ENCODE data around the gene BTAF1.

BTAF1 gene

GRCh38 chr10:92074126-92074887 lies 150.7 kb downstream of the BTAF1 start:
- no peaks in the 10 kb centered on the region for H3K27me3 ChIP-seq (ENCODE audit: insufficient read depth, poor library complexity, severe bottlenecking)
- DNase-seq (ENCODE audit: low read depth in 1 of 2, low spot score in 1 of 2) = no peak
- TF ChIP-seq CTCF (IDR thresholded peaks at IDR 0.05; ENCODE audit: insufficient read depth, low read length) (no peak), SPI1 (IDR thresholded peaks at IDR 0.05; ENCODE audit: borderline replicate concordance, low read depth) (no peak), REST (IDR thresholded peaks at IDR 0.05; ENCODE audit: insufficient replicate concordance, low read depth) (no peak), GABPA (IDR thresholded peaks at IDR 0.05; ENCODE audit: low read depth) (no peak), POLR2AphosphoS5 (IDR thresholded peaks at IDR 0.05; ENCODE audit: low read depth) (no peak)
- H3K4me3 ChIP-seq (replicated peaks; ENCODE audit: insufficient read depth, low read length) = no peak overlapping the region
- no peak overlapping the region for H3K27ac ChIP-seq (replicated peaks)

GRCh38 chr10:92075829-92076228 lies 152.3 kb downstream of the BTAF1 start:
- TF ChIP-seq GABPA (IDR thresholded peaks at IDR 0.05; ENCODE audit: low read depth) (no peak), POLR2AphosphoS5 (IDR thresholded peaks at IDR 0.05; ENCODE audit: low read depth) (no peak), REST (IDR thresholded peaks at IDR 0.05; ENCODE audit: insufficient replicate concordance, low read depth) (no peak), CTCF (IDR thresholded peaks at IDR 0.05; ENCODE audit: insufficient read depth, low read length) (no peak), SPI1 (IDR thresholded peaks at IDR 0.05; ENCODE audit: borderline replicate concordance, low read depth) (no peak)
- Histone ChIP-seq H3K27me3 (ENCODE audit: insufficient read depth, poor library complexity, severe bottlenecking) (no peaks in the 10 kb centered on the region), H3K4me3 (replicated peaks; ENCODE audit: insufficient read depth, low read length) (no peak overlapping the region), H3K27ac (replicated peaks) (no peak overlapping the region)
- DNase-seq (ENCODE audit: low read depth in 1 of 2, low spot score in 1 of 2) = no peak

- H3K27ac ChIP-seq (replicated peaks) = no peak overlapping the region
- no peak for DNase-seq (ENCODE audit: low read depth in 1 of 2, low spot score in 1 of 2)
- no peak for TF ChIP-seq REST (IDR thresholded peaks at IDR 0.05; ENCODE audit: insufficient replicate concordance, low read depth)
- TF ChIP-seq GABPA (IDR thresholded peaks at IDR 0.05; ENCODE audit: low read depth) = no peak
- TF ChIP-seq SPI1 (IDR thresholded peaks at IDR 0.05; ENCODE audit: borderline replicate concordance, low read depth) = no peak
- no peak for TF ChIP-seq POLR2AphosphoS5 (IDR thresholded peaks at IDR 0.05; ENCODE audit: low read depth)
- no peak for TF ChIP-seq CTCF (IDR thresholded peaks at IDR 0.05; ENCODE audit: insufficient read depth, low read length)
- no peak overlapping the region for H3K4me3 ChIP-seq (replicated peaks; ENCODE audit: insufficient read depth, low read length)
- H3K27me3 ChIP-seq (ENCODE audit: insufficient read depth, poor library complexity, severe bottlenecking) = no peaks in the 10 kb centered on the region
Observed at GRCh38 chr10:92076722-92077121, 153.2 kb downstream of the BTAF1 start.

Data from HL-60 (cell line).